Endothelial cell of umbilical vein (primary cell): ENCODE results near the gene DGKD.

Experiments
- EZH2 ChIP-seq: IDR thresholded peaks from 2 replicates; pipeline ENCODE4 v1.6.1; 2012; ENCODE audit warnings: borderline replicate concordance, low read depth, mild to moderate bottlenecking, moderate library complexity, low read length, inconsistent platforms; ENCODE audit not compliant: severe bottlenecking
- FOS ChIP-seq: IDR thresholded peaks from 2 replicates; pipeline ENCODE4 v1.6.1; 2011; ENCODE audit warnings: mild to moderate bottlenecking, low read length, moderate library complexity, borderline replicate concordance; ENCODE audit not compliant: insufficient read depth
- TF ChIP-seq, protein P1 (sequence below), 2 donors: IDR thresholded peaks; 1 replicate in 1 of 2; 2 replicates in 1 of 2; pipeline ENCODE4 v1.5.1; 2011; ENCODE audit warnings: low read length in 2 of 2, mild to moderate bottlenecking in 2 of 2, moderate library complexity in 2 of 2, control low read depth in 1 of 2, inconsistent platforms in 1 of 2, low read depth in 1 of 2; ENCODE audit not compliant: insufficient read depth in 1 of 2; ENCODE audit errors: extremely low read depth in 1 of 2

DNA sequence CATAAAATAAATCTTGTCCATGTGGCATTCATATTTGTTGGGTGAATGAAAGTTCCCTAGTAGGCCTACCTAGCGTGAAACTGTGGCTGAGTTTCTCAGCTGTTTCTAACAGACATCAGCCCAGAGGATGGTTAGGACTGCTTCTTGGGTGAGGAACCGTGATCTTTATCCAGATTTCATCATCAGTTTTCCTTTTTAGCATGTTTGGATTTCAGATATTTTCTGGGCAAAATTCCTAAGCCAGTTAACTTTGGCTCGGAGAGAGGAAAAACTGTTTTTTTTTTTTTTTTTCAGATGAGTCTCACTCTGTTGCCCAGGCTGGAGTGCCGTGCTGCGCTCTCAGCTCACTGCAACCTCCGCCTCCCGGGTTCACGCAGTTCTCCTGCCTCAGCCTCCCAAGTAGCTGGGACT, 53.5 kb downstream of the DGKD start:
- TF ChIP-seq, protein P1, sequence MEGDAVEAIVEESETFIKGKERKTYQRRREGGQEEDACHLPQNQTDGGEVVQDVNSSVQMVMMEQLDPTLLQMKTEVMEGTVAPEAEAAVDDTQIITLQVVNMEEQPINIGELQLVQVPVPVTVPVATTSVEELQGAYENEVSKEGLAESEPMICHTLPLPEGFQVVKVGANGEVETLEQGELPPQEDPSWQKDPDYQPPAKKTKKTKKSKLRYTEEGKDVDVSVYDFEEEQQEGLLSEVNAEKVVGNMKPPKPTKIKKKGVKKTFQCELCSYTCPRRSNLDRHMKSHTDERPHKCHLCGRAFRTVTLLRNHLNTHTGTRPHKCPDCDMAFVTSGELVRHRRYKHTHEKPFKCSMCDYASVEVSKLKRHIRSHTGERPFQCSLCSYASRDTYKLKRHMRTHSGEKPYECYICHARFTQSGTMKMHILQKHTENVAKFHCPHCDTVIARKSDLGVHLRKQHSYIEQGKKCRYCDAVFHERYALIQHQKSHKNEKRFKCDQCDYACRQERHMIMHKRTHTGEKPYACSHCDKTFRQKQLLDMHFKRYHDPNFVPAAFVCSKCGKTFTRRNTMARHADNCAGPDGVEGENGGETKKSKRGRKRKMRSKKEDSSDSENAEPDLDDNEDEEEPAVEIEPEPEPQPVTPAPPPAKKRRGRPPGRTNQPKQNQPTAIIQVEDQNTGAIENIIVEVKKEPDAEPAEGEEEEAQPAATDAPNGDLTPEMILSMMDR (IDR thresholded peaks at IDR 0.05; ENCODE audit: extremely low read depth in 1 of 2, insufficient read depth in 1 of 2, low read depth in 1 of 2, low read length in 2 of 2), result no peak
- TF ChIP-seq FOS, result no peak
- no peak for TF ChIP-seq EZH2
